ENCODE data around the gene ARGLU1.

ARGLU1 gene

GRCh38 chr13:106498158-106498557 lies 69.8 kb downstream of the ARGLU1 start:
- no peak for DNase-seq

GRCh38 chr13:106497079-106497478 lies 70.9 kb downstream of the ARGLU1 start:
- no peak for DNase-seq

DNA sequence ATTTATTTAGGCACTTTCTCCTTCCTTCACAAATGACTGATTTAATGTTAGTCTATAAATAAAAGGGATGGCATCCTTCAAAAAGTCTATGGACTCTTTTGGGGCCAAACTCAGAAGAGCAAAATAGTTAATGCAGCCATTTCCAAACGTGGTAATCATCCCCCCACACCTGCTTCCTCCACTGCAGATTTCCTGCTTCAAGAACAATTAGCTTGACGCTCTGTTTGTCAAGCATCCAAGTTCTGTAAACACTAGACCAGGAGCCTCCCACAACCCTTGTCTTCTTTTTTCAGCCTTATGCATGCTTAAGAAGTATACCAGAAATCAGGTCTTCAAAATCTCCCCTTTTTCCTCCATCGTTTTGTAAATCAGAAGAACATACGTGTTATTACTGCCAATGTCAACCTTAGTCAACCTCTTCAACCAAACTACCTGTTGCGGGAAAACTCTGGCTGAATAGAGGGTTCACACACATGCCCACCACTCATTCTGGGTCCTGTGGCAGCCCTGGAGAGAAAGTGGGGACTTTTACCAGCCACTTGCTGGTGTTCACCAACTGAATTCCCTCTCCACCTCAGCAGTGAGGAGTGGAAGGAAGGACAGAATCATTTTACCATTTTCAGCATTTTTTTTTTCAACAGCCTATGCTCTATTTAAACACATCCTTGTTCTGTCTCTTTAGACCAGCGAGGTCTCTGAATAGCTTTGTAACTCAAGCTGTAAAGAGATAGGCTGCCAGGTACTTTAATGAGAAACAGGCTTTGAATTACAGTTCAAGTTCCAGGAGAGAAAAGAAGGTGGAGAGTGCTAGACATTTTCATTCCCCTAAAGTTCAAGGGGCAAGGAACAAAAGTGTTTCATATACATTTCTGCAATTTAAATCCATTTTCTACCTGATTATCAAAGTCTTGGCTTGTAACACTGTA lies 71.6 kb downstream of the ARGLU1 start:
- no peak for DNase-seq

GRCh38 chr13:106494936-106495335 lies 73.0 kb downstream of the ARGLU1 start:
- no peak for DNase-seq

DNA sequence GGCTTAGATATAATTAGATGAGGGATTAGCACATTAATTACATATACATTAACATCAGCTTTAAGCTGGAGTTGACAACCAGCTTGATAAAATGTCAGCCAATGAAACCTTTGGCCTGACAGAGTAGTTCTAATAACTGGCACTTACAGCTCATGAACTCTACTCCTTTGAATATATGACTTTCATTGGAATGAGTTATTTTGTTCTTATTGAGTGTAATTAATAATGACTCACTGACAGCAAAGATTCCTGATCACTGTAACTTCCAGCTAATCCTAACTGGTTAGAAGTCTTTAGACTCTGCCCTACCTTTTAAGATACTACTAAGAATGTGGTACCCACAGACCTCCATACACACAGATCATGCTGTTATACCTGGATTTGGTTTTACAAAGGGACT lies 73.4 kb downstream of the ARGLU1 start:
- DNase-seq: no peak

- no peak for DNase-seq
Observed at GRCh38 chr13:106493533-106494220, 74.3 kb downstream of the ARGLU1 start.

DNA sequence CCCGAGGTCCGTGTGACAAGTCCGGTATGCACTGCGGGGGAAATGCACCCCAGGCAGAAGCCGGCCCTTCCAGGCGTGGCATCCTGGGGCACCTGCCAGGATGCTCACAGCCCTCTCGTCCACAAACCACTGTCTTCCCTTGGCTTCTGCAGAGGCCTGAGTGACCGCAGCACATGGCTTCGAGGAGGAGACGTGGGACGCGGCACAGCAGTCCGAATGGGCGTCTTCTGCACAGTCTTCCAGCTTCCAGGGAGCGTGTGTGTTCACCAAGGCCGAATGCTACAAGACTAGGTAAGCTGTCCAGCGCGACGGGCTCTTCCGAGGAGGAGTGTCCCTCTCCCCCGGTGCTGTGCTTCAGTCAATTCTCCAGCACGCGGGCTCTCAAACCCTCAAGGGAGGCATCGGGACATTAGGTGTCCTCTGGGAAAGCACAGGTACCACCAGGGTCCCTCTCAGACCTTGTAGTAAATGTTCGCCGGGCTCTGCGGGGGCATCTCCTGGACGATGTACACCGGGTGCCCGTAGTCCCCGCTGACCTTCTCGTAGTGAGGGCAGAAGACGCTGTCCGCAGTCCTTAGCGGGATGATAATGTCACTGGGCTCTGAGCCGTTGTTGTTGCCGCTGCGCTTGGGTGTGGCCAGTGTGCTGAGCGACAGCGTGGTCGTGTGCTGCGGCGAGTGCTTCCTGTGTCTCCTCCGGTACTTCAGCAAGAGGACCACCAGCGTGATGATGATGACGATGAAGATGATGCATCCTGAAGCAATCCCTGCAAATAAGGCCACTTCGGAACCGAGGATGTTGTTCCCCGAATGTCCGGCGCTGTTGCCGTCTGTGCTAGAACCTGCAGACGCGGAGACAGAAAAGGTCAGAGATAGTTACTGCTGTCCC lies 75.1 kb downstream of the ARGLU1 start:
- DNase-seq: no peak

GRCh38 chr13:106491928-106492587 lies 75.9 kb downstream of the ARGLU1 start:
- no peak for DNase-seq
